Thyroid gland (tissue), 4 donors: ENCODE results near the gene SLC25A39. TPM values are rescaled to one million over a fixed set of nuclear protein-coding genes. Genes with fewer than 3 reads are reported as not detected.

ENCODE experiments used
- DNase-seq, 2 donors: peaks; one replicate each; pipeline ENCODE4 v3.0.0-alpha.2; 2019
- H3K27ac ChIP-seq, 3 donors: fragments of 200-600 bp; sonication (generic); 1 replicate in 2 of 3; 2 replicates in 1 of 3; pipeline ENCODE4 v1.5.1; 2016 to 2019; ENCODE audit warnings: mild to moderate bottlenecking in 1 of 3, moderate library complexity in 1 of 3
- H3K27me3 ChIP-seq: fragments of 200-600 bp; sonication (generic); one replicate; pipeline ENCODE4 v1.5.1; 2019
- H3K36me3 ChIP-seq, 2 donors: fragments of 200-600 bp; sonication (generic); one replicate each; pipeline ENCODE4 v1.5.1; 2016 to 2019
- H3K4me1 ChIP-seq, 2 donors: fragments of 200-600 bp; sonication (generic); one replicate each; pipeline ENCODE4 v1.5.1; 2017 to 2019
- H3K4me3 ChIP-seq, 3 donors: fragments of 200-600 bp; sonication (generic); replicated peaks in 1 of 3; 1 replicate in 2 of 3; 2 replicates in 1 of 3; pipeline ENCODE4 v1.5.1; 2016; ENCODE audit warnings: mild to moderate bottlenecking in 1 of 3
- H3K9me3 ChIP-seq: fragments of 200-600 bp; sonication (generic); one replicate; pipeline ENCODE4 v1.5.1; 2017
- POLR2A ChIP-seq, 2 donors: fragments of 450-650 bp; IDR thresholded peaks; one replicate each; pipeline ENCODE4 v1.6.1; 2017; ENCODE audit warnings: antibody characterized with exemption in 2 of 2, mild to moderate bottlenecking in 2 of 2, moderate library complexity in 1 of 2
- WGBS, 2 donors: methylation state at CpG; one replicate each; pipeline ENCODE4 v1.1.5; 2017; 5-methylcytosine and 5-hydroxymethylcytosine counted together
- intact Hi-C: fragments of 100-400 bp; cut with DNase I; formaldehyde crosslinking; loops from one replicate; pipeline ENCODE4 v1.15.1; 2023
- total RNA-seq, 4 donors: library from RNA; depleted of rRNA; stranded (reverse); fragments of >200 nt; gene quantifications; one replicate each; pipeline ENCODE4 v1.2.3, GENCODE V29; 2016
- TF ChIP-seq, protein P1 (sequence below), 6 experiments: fragments of 200-600 bp in 3 of 6; fragments of 450-650 bp in 3 of 6; sonication (generic) in 3 of 6; IDR thresholded peaks; one replicate each; pipeline ENCODE4 v1.5.1; 2016 to 2019; ENCODE audit warnings: antibody characterized with exemption in 6 of 6, mild to moderate bottlenecking in 2 of 6, inconsistent platforms in 1 of 6, moderate library complexity in 1 of 6

Gene SLC25A39
- total RNA-seq, 4 donors from 2014 or later, result 82.5 to 201 (median 144) TPM

DNA sequence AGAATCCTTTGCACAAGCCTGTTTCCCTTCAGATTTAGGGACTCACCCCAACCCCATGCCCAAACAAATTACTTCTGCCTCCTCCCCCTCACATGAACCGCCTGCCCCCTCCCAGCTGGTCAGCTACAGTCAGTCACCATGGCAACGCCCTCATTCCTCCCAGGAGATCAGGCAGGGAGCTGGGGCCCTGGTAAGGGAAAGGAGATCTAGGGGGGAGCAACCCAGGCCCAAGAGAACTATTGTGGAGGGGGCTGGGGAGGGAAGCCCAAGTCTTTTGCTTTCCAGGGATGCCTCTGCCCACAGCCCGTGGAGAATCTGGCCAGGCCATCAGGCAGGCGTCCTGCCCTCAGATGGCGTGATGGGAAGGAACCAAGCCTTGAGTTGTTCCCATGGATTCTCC, 36.2 kb upstream of the SLC25A39 start:
- peak; percentile 53 to 54 for DNase-seq
- H3K27me3 ChIP-seq, result no peaks in the 10 kb centered on the region
- H3K27ac ChIP-seq, result no peak overlapping the region
- peaks cover 31 to 32% of the 10 kb centered on the region in 2 donors for H3K4me1 ChIP-seq
- no peak overlapping the region for H3K4me3 ChIP-seq
- 35 to 57% methylated on average over 5 of the region's 5 CpGs for WGBS, 2 donors
- intact Hi-C loops, result no loop called here
- no peaks in the 10 kb centered on the region for H3K9me3 ChIP-seq
- TF ChIP-seq POLR2A (IDR thresholded peaks at IDR 0.05), result no peak
- TF ChIP-seq, protein P1, sequence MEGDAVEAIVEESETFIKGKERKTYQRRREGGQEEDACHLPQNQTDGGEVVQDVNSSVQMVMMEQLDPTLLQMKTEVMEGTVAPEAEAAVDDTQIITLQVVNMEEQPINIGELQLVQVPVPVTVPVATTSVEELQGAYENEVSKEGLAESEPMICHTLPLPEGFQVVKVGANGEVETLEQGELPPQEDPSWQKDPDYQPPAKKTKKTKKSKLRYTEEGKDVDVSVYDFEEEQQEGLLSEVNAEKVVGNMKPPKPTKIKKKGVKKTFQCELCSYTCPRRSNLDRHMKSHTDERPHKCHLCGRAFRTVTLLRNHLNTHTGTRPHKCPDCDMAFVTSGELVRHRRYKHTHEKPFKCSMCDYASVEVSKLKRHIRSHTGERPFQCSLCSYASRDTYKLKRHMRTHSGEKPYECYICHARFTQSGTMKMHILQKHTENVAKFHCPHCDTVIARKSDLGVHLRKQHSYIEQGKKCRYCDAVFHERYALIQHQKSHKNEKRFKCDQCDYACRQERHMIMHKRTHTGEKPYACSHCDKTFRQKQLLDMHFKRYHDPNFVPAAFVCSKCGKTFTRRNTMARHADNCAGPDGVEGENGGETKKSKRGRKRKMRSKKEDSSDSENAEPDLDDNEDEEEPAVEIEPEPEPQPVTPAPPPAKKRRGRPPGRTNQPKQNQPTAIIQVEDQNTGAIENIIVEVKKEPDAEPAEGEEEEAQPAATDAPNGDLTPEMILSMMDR (IDR thresholded peaks at IDR 0.05), result no peak
- H3K36me3 ChIP-seq, result no peaks in the 10 kb centered on the region

DNA sequence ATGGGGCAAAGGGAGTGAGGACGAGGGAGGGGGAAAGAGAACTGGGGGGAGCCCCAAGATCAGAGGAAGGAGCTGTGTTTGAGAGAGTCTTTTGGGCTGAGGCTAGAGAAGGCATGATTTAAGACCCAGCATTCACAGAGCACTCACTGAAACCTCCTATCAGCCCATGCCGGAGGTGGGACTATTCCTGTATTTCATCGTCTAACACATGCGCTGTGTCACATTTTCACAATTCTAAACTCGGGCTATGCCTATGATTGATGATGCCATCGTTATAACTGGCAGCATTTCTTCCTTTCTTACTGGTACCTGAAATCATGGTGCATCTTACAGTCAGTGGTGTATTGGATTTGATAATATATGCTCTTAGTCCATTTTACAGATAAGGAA, 35.5 kb upstream of the SLC25A39 start:
- no peaks in the 10 kb centered on the region for H3K9me3 ChIP-seq
- H3K27me3 ChIP-seq, result no peaks in the 10 kb centered on the region
- no peak overlapping the region for H3K4me3 ChIP-seq
- intact Hi-C loops, result no loop called here
- TF ChIP-seq, protein P1 (IDR thresholded peaks at IDR 0.05), result no peak
- TF ChIP-seq POLR2A (IDR thresholded peaks at IDR 0.05), result no peak
- peaks cover 25 to 28% of the 10 kb centered on the region in 2 donors for H3K4me1 ChIP-seq
- 72 to 77% methylated on average over 6 of the region's 6 CpGs for WGBS, 2 donors
- no peaks in the 10 kb centered on the region for H3K36me3 ChIP-seq
- no peak for DNase-seq
- H3K27ac ChIP-seq, result no peak overlapping the region

DNA sequence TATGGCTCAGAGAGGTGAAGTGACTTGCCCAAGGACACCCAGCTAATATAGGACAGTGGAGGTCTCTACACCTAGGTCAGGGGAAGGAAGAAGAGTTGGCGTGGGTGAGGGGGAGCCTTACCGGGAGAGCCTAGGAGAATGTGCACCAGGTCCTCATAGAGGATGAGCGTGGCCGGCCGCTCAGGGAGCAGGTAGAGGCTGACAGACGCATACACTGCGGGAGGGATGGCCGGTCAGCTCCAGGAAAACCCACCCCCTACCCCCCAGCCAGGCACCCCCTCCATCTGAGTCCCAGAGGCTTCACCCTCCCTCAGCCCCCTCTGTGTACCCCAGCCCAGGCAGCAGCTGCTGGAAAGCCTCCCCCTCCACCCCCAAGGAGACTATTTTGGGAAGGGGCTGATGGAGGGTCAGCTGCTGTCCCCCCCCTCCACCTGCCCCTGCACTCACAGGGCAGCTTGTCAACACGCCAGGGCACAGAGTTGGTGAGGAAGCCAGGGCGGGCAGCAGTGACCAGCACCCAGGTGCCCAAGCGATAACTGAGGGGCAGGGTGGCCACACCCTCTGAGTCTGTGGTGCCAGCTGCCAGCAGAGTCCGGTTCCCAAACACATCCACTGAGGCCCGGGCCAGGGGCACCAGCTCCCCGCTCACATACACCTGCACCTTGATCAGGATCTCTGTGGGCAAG, 35.0 kb upstream of the SLC25A39 start:
- no peak overlapping the region for H3K27ac ChIP-seq
- WGBS, 2 donors, result 89 to 91% methylated on average over 11 to 13 of the region's 14 CpGs
- H3K4me3 ChIP-seq, result no peak overlapping the region
- peaks cover 24 to 26% of the 10 kb centered on the region in 2 donors for H3K4me1 ChIP-seq
- no peaks in the 10 kb centered on the region for H3K9me3 ChIP-seq
- DNase-seq, result no peak
- no peak for TF ChIP-seq POLR2A (IDR thresholded peaks at IDR 0.05)
- TF ChIP-seq, protein P1 (IDR thresholded peaks at IDR 0.05), result no peak
- no peaks in the 10 kb centered on the region for H3K36me3 ChIP-seq
- intact Hi-C loops, result no loop called here
- no peaks in the 10 kb centered on the region for H3K27me3 ChIP-seq

DNA sequence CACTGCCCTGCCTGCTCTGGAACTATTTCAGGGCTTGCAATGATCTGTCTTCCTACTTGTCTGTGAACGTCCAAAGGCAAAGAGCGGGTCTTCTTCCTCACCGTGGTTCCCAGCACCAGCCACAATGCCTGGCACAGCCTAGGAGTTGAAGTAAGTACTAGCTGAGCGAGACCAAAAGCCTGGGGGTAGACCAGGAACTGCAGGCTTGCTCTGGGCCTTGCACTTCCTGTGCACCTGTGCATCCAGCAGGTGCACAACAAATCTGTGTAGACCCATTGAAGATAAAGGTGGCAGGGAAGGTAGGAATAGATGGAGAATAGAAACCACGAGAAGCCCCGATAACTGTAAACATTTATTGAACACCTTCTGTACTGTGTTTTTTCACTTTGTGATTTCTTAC, 34.4 kb upstream of the SLC25A39 start:
- H3K36me3 ChIP-seq, result no peaks in the 10 kb centered on the region
- intact Hi-C loops, result no loop called here
- H3K27ac ChIP-seq, result no peak overlapping the region
- H3K9me3 ChIP-seq, result no peaks in the 10 kb centered on the region
- no peak for DNase-seq
- no peak overlapping the region for H3K4me3 ChIP-seq
- WGBS, 2 donors, result 79 to 81% methylated on average over 6 of the region's 6 CpGs
- TF ChIP-seq POLR2A (IDR thresholded peaks at IDR 0.05), result no peak
- TF ChIP-seq, protein P1 (IDR thresholded peaks at IDR 0.05), result no peak
- H3K27me3 ChIP-seq, result no peaks in the 10 kb centered on the region
- H3K4me1 ChIP-seq, result peaks cover 22 to 23% of the 10 kb centered on the region in 2 donors

DNA sequence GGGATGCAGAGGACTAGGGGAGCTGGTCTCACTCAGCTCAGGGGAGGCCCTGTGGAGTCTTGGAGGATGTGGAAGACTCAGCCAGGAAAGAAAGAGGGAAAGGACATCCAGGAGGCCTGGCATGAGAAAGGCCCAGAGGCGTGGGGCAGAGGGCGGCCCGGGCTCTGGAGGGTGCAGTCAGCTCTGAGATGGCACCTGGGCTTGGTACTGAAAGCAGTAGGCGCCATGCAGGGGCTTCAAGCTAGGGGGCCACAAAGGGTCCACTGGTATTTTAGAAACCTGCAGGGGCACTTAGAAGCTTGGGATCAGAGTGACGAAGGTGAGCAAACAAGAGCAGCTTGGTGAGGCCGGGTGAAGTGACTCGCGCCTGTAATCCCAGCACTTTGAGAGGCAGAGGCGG, 33.4 kb upstream of the SLC25A39 start:
- WGBS, 2 donors, result 90 to 93% methylated on average over 9 of the region's 9 CpGs
- H3K9me3 ChIP-seq, result no peaks in the 10 kb centered on the region
- no peak overlapping the region for H3K27ac ChIP-seq
- DNase-seq, result no peak
- H3K36me3 ChIP-seq, result no peaks in the 10 kb centered on the region
- intact Hi-C loops, result no loop called here
- peaks cover 18 to 19% of the 10 kb centered on the region in 2 donors for H3K4me1 ChIP-seq
- no peak overlapping the region for H3K4me3 ChIP-seq
- TF ChIP-seq, protein P1 (IDR thresholded peaks at IDR 0.05), result no peak
- no peak for TF ChIP-seq POLR2A (IDR thresholded peaks at IDR 0.05)
- no peaks in the 10 kb centered on the region for H3K27me3 ChIP-seq
